Measurements from ENCODE around the gene SLC5A1.

- no peak for TF ChIP-seq CTCF (IDR thresholded peaks at IDR 0.05)
- TF ChIP-seq POLR2A (IDR thresholded peaks at IDR 0.05), result no peak
Measured at GRCh38 chr22:32073262-32073661, 30.2 kb downstream of the SLC5A1 start.
